ENCODE measurements around the gene YAE1. TPM values are rescaled to one million over a fixed set of nuclear protein-coding genes. Genes with fewer than 3 reads are reported as not detected.

The YAE1 gene
- total and polyA plus RNA-seq, 2 experiments from 2014 or later: 30.5 to 107 TPM

GRCh38 chr7:39565538-39565937 is 666 bp upstream of the YAE1 start:
- H3K36me3 ChIP-seq (ENCODE audit: insufficient read depth): 0 out of 2 replicates have a peak, but pooled peaks cover 3% of the 10 kb centered on the region
- H3F3A ChIP-seq (replicated peaks; ENCODE audit: low read depth): no peaks in the 10 kb centered on the region
- H3K4me3 ChIP-seq: peak overlapping the region; percentile 79
- H3K27me3 ChIP-seq (ENCODE audit: insufficient read depth): no peaks in the 10 kb centered on the region
- H3K27me3 Mint-ChIP-seq (ENCODE audit: insufficient read depth, low read depth, poor library complexity): no peaks in the 10 kb centered on the region
- ATAC-seq (no peak), DNase-seq (ENCODE audit: low spot score) (no peak)
- peaks cover 15% of the 10 kb centered on the region for H3K4me1 Mint-ChIP-seq
- H3K9me2 ChIP-seq (ENCODE audit: insufficient read depth): no peaks in the 10 kb centered on the region
- peak overlapping the region; percentile 100 for H3K4me3 Mint-ChIP-seq
- peak overlapping the region; percentile 98 for H3K27ac Mint-ChIP-seq
- H3K79me2 ChIP-seq (replicated peaks; ENCODE audit: insufficient read depth): peaks cover 27% of the 10 kb centered on the region
- TF ChIP-seq ZNF114 (CRISPR knock-in tag; IDR thresholded peaks at IDR 0.05) (no peak), EZH2phosphoT487 (IDR thresholded peaks at IDR 0.05; ENCODE audit: unreplicated experiment) (no peak), ETS1 (IDR thresholded peaks at IDR 0.05) (no peak), EZH2 (IDR thresholded peaks at IDR 0.05; ENCODE audit: low read depth, unreplicated experiment) (no peak), CREB1 (CRISPR knock-in tag; IDR thresholded peaks at IDR 0.05; ENCODE audit: low read depth) (no peak), JUNB (IDR thresholded peaks at IDR 0.05; ENCODE audit: unreplicated experiment) (no peak), CTCF (conservative IDR thresholded peaks at IDR 0.05; ENCODE audit: low read depth in 2 of 2) (no peak), POLR2AphosphoS5 (IDR thresholded peaks at IDR 0.05; ENCODE audit: low read depth) (no peak), NANOG (IDR thresholded peaks at IDR 0.05; ENCODE audit: borderline replicate concordance) (no peak), ZNF462 (CRISPR knock-in tag; IDR thresholded peaks at IDR 0.05) (no peak), ZNF331 (CRISPR knock-in tag; IDR thresholded peaks at IDR 0.05; ENCODE audit: low read depth) (no peak), REST (IDR thresholded peaks at IDR 0.05; ENCODE audit: unreplicated experiment) (no peak), STAT1 (IDR thresholded peaks at IDR 0.05; ENCODE audit: unreplicated experiment) (no peak)
- H3K4me1 ChIP-seq (ENCODE audit: insufficient read depth): peaks cover 4% of the 10 kb centered on the region; the same call in 1 of the 2 replicates
- no peaks in the 10 kb centered on the region for H3K9me3 Mint-ChIP-seq
- peak overlapping the region; percentile 72; the same call in 1 of the 2 replicates for H3K27ac ChIP-seq (ENCODE audit: low read depth)
- H3K36me3 Mint-ChIP-seq (ENCODE audit: low read depth): no peaks in the 10 kb centered on the region; the same call in 1 of the 3 replicates
- no peaks in the 10 kb centered on the region for H4K20me1 ChIP-seq (replicated peaks; ENCODE audit: insufficient read depth)
- H3K4me2 ChIP-seq: peak overlapping the region; percentile 84
- H2AFZ ChIP-seq: peak overlapping the region; percentile 98

All from GM23338 (cell line).